Measurements from ENCODE around the gene PARP2.

Gene PARP2

GRCh38 chr14:20328705-20329104 is 14.7 kb upstream of the PARP2 start:
- Histone ChIP-seq H3K4me1 (ENCODE audit: insufficient read depth, low read length) (peaks cover 49% of the 10 kb centered on the region), H3K27ac (ENCODE audit: low read length) (no peak overlapping the region), H3K9me3 (ENCODE audit: insufficient read depth, low read length, severe bottlenecking) (no peaks in the 10 kb centered on the region), H3K9ac (ENCODE audit: low read depth, low read length) (0 out of 2 replicates have a peak overlapping the region, but pooled peaks have one; percentile 5), H4K20me1 (ENCODE audit: insufficient read depth, low read length) (peaks cover 16% of the 10 kb centered on the region; the same call in 1 of the 2 replicates), H3K4me3 (ENCODE audit: low read depth in 1 of 2, low read length in 2 of 2) (no peak overlapping the region), H3K27me3 (ENCODE audit: insufficient read depth, low read length, poor library complexity) (no peaks in the 10 kb centered on the region), H3K79me2 (ENCODE audit: insufficient read depth, low read length) (peaks cover 72% of the 10 kb centered on the region), H2AFZ (ENCODE audit: low read depth, low read length) (no peak overlapping the region), H3K36me3 (ENCODE audit: insufficient read depth, low read length) (peaks cover 41% of the 10 kb centered on the region), H3K4me2 (ENCODE audit: insufficient read depth, low read length) (no peak overlapping the region)
- TF ChIP-seq CTCF (IDR thresholded peaks at IDR 0.05; ENCODE audit: borderline replicate concordance, extremely low read depth, low read length, poor library complexity, severe bottlenecking), result no peak
- no peak for TF ChIP-seq EZH2 (IDR thresholded peaks at IDR 0.05; ENCODE audit: borderline replicate concordance, low read depth, low read length, severe bottlenecking)
- no peak for ATAC-seq (ENCODE audit: insufficient read depth, low read depth)
- DNase-seq, result no peak

- ATAC-seq (ENCODE audit: insufficient read depth, low read depth), result no peak
- TF ChIP-seq EZH2 (IDR thresholded peaks at IDR 0.05; ENCODE audit: borderline replicate concordance, low read depth, low read length, severe bottlenecking) (no peak), CTCF (IDR thresholded peaks at IDR 0.05; ENCODE audit: borderline replicate concordance, extremely low read depth, low read length, poor library complexity, severe bottlenecking) (no peak)
- Histone ChIP-seq H3K4me2 (ENCODE audit: insufficient read depth, low read length) (no peak overlapping the region), H2AFZ (ENCODE audit: low read depth, low read length) (no peak overlapping the region), H3K79me2 (ENCODE audit: insufficient read depth, low read length) (peaks cover 74% of the 10 kb centered on the region), H3K36me3 (ENCODE audit: insufficient read depth, low read length) (peaks cover 35% of the 10 kb centered on the region), H3K9ac (ENCODE audit: low read depth, low read length) (no peak overlapping the region), H3K27me3 (ENCODE audit: insufficient read depth, low read length, poor library complexity) (no peaks in the 10 kb centered on the region), H4K20me1 (ENCODE audit: insufficient read depth, low read length) (peaks cover 16% of the 10 kb centered on the region; the same call in 1 of the 2 replicates), H3K4me3 (ENCODE audit: low read depth in 1 of 2, low read length in 2 of 2) (no peak overlapping the region), H3K4me1 (ENCODE audit: insufficient read depth, low read length) (peaks cover 56% of the 10 kb centered on the region), H3K27ac (ENCODE audit: low read length) (no peak overlapping the region), H3K9me3 (ENCODE audit: insufficient read depth, low read length, severe bottlenecking) (no peaks in the 10 kb centered on the region)
- DNase-seq, result no peak
Observed at GRCh38 chr14:20329355-20329754, 14.1 kb upstream of the PARP2 start.

GRCh38 chr14:20331053-20331613 is 12.3 kb upstream of the PARP2 start:
- DNase-seq, result no peak
- H3K27ac ChIP-seq (ENCODE audit: low read length), result no peak overlapping the region
- H3K36me3 ChIP-seq (ENCODE audit: insufficient read depth, low read length), result peaks cover 21% of the 10 kb centered on the region
- no peak for ATAC-seq (ENCODE audit: insufficient read depth, low read depth)
- H3K4me3 ChIP-seq (ENCODE audit: low read depth in 1 of 2, low read length in 2 of 2), result peak overlapping the region in 1 of 2 experiments; percentile 5; a peak in 1 of 4 replicates
- H3K27me3 ChIP-seq (ENCODE audit: insufficient read depth, low read length, poor library complexity), result no peaks in the 10 kb centered on the region
- H3K9me3 ChIP-seq (ENCODE audit: insufficient read depth, low read length, severe bottlenecking), result no peaks in the 10 kb centered on the region
- TF ChIP-seq EZH2 (IDR thresholded peaks at IDR 0.05; ENCODE audit: borderline replicate concordance, low read depth, low read length, severe bottlenecking) (no peak), CTCF (IDR thresholded peaks at IDR 0.05; ENCODE audit: borderline replicate concordance, extremely low read depth, low read length, poor library complexity, severe bottlenecking) (no peak)
- peaks cover 70% of the 10 kb centered on the region for H3K79me2 ChIP-seq (ENCODE audit: insufficient read depth, low read length)
- H3K4me1 ChIP-seq (ENCODE audit: insufficient read depth, low read length), result peaks cover 58% of the 10 kb centered on the region
- H2AFZ ChIP-seq (ENCODE audit: low read depth, low read length), result no peak overlapping the region
- H4K20me1 ChIP-seq (ENCODE audit: insufficient read depth, low read length), result peaks cover 16% of the 10 kb centered on the region; the same call in 1 of the 2 replicates
- no peak overlapping the region for H3K9ac ChIP-seq (ENCODE audit: low read depth, low read length)
- H3K4me2 ChIP-seq (ENCODE audit: insufficient read depth, low read length), result peak overlapping the region; percentile 90
